GM21576 (cell line): ENCODE data around the gene PHACTR3.
"Not testable (repeated sequence)": the region's sequence is repeated elsewhere in the genome, so short reads cannot be mapped to it uniquely, and the experiment has no call there.

Experiments
- ATAC-seq: cut with Tn5 transposase; IDR thresholded peaks from one replicate; pipeline ENCODE4 v1.9.1; 2021; ENCODE audit warnings: mild to moderate bottlenecking, moderate library complexity; ENCODE audit not compliant: unreplicated experiment

The PHACTR3 gene

DNA sequence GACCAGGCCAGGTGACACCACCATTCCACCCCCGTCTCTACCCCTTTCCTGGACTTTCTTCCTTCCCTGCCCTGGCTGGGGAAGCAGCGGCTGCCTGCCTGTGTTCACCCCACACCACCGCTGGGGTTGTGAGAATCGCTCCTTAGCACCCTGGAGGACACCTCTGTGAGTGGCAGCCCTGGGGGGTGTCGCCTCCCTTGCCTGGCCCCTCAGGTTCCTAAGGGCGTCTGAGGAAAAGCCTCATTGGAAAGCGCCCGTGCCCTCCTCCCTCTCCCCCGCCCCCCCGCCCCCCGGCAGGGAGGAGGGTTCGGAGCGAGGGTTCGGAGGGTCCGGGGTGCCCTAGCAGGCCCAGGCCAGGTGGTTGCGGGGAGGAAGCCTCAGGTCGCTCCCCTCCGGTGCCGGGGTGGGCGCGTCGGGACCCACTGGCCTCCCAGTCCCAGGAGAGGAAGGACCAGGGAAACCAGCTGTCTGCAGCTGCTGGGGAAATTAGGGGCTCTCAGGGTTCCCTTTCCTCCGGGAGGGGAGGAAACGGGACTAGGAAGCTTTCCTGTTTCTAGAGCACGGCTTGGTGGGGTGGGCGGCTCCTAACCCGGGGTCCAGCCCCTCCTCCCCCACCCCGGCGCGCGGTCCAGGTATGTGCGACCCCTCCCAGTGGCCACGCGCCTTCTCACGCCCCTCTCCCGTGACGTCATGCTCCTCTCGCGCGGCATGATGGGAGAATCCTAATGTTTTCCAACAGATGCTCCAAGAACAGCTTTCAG lies at the start of gene PHACTR3:
PHACTR3 (plus strand) TSS at position 760 of the 761 bp plus-strand sequence. CDS start 475 bp downstream, outside the sequence.
- no peak for ATAC-seq

DNA sequence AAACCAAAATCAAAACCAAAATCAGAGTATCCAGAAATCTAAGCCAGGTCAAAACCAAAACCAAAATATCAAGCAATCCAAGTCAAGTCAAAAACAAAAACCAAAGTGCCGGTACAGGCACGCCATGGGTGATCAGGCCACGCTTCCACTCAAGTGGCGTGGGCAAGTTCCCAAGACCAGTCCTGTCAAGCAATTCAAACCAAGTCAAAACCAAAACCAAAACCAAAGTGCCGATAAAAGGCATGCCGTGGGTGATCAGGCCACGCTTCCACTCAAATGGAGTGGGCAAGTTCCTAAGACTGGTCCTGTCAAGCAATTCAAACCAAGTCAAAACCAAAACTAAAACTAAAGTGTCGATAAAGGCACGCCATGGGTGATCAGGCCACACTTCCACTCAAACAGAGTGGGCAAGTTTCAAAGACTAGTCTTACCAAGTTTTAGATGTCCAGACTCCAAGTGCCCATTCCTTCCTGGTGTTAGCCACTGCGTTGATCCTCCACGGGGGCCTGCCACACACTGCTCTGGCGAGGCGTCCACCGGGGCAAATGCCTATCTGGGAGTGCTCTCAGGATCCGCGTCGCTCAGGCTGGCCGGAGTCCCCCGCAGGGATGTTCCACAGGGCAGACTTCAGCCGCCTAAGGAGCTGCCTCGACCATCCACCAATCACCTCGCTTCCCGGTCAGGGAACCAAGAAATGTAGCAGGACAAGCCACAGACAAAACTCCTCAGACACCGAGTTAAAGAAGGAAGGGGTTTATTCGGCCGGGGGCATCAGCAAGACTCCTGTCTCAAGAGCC lies 46.4 kb upstream of the PHACTR3 start:
- ATAC-seq, result not testable (repeated sequence)

DNA sequence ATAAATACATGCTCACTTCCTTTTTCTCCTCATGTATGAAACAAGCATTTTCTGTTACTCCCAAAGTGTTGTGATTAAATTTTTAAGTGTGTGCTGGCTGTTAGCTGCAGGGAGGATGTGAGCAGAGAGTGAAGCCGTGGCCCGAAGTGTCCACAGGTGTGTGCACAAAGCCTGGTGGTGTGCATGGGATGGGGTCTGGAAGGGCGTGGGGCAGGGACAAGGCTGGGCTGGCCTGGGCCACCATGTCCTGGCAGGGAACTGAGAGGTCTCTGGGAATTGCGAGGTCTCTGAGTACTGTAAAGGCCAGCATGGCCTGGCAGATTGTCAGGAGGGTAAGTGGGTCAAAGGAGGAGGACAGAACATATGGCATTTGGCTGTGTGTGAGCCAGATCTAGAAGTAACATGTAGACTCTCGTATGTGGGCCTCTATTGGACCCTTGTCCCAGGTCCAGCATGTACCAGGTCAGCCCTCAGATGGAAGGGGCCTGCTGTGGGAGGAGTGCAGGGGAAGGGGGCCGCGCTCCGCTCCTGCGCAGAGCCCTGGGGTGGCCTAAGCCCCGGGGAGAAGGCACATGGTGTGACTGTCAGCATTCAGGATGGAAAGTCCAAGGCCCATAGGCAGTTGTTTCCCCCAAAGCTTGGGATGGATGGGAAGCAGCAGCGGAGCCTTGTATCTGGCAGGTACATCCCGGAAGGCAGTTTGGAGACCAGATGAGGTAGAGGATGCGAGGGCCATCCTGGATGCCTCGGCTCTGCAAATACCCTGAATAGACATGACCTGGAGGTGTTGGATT lies 45.1 kb upstream of the PHACTR3 start:
- ATAC-seq, result no peak

DNA sequence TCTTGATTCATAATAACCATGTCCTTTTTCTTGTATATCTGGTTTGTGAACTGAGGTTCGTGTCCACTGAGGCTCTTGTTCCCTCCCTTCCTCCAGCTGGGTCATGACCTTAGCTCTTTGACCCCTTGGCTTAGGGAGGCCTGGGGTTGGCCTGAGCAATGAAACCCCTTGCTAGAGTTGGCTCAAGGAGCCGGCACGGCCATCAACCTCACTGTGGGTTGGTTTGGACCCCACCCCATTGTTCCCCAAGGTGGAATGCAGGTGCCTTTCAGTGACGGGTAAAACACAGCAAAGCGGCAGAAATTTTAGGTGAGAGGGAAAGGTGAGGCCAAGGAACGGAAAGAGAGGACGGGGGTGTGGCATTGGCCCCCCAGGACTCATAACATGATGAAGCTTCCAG lies 44.5 kb upstream of the PHACTR3 start:
- ATAC-seq, result no peak

DNA sequence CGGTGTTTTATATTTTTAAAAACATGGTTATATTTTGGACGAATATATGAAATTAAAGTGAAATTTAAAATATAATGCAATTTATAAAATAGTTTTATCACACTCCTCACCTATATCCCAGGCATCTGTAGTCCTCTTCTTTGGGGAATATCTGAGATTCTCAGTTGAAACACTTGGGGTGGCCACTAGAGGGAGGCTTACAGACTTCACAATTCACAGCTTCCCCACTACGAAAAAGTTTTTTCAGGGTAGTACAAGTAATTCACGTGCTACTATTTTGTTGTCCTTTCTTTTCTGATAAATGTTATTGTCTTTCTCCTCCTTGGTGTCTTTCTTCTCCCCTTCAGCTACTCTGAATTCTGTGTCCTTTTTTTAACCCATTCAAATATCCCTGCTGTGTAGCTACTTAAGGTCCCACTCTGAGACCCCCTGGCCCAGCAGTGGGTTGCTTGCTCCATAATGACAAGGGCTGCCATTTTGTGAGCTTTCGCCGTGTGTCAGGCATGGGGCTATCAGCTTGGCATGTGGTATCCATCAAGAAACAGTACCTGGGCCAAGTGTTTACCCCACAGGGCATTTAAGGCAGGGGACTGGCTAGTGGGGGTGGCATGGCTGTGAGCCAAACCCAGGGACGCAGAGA lies 43.6 kb upstream of the PHACTR3 start:
- ATAC-seq, result no peak

DNA sequence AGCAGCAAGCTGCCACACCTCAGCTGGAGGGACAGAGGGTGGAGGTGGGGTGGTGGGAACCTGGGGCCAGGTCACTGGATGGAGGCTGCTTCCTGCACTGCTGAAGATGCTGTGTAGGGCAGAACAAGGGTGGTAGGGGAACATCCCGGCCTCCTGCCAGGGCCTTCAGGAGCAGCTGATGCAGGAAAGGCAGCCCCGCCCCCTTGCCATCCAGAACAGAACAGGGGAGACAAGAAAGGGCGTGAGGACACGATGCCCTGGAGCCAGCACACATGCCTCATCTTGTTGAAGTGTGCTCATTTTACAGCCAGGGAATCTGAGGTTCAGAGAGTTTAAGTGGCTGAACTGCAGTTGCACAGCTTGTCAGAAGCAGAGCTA lies 43.1 kb upstream of the PHACTR3 start:
- no peak for ATAC-seq

DNA sequence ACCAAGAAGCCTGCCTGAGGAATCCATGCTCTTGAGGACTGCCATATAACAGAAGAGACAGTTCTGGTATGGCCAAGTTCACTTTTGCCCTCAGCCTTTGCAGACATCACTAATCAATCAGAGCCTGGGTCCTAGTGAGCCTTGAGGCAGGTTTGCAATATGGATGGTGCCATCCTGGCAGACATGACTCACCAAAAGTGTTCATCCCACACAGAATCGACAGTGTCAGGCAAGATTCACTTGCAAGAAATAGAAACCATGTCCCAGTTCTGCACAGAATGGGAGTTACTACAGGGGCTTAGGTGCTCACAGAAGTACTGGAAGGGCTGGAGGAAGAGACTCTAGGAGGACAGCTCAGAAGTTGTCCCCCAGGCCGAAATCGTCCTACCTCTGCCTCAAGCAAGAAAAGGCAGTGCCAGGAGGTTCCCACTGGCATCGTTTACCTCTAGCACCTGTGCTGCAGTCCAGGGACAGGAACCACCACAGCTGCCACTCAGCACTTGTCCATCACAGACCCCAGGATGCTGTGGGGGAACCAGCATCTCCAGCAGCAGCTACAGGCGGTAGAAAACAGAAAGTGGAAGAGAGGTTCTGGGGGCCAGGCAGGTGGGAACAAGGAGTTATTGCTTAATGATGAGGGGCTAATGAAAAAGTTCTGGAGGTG lies 42.6 kb upstream of the PHACTR3 start:
- ATAC-seq, result no peak

DNA sequence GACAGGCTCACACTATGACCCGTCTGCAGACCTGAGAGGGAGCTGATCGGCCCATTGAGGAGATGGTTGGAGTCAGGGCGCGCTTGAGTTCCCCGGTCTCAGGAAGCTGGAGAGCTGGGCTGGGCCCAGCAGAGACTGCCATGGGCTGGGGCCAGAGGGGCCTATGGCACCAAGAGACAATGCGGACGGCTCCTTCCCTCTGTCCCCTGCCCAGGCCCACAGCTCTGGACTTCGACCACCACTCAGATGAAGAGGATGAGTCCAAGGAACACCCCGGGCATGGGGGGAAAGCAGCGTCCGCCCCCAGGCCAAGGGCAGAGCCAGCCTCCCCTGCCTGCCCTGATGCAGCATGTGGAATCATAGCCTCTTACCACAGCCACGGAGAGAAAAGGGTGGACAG lies 40.2 kb upstream of the PHACTR3 start:
- no peak for ATAC-seq

DNA sequence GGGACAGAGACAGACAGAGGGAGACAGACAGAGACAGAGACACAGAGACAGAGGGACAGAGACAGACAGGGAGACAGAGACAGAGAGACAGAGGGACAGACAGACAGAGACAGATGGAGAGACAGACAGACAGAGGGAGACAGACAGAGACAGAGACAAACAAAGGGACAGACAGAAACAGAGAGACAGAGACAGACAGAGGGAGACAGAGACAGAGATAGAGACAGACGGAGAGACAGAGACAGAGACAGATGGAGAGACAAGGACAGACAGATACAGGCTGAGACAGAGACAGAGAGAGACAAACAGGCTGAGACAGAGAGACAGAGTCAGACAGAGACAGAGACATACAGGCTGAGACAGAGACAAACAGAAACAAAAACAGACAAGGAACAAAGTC lies 39.4 kb upstream of the PHACTR3 start:
- no peak for ATAC-seq

DNA sequence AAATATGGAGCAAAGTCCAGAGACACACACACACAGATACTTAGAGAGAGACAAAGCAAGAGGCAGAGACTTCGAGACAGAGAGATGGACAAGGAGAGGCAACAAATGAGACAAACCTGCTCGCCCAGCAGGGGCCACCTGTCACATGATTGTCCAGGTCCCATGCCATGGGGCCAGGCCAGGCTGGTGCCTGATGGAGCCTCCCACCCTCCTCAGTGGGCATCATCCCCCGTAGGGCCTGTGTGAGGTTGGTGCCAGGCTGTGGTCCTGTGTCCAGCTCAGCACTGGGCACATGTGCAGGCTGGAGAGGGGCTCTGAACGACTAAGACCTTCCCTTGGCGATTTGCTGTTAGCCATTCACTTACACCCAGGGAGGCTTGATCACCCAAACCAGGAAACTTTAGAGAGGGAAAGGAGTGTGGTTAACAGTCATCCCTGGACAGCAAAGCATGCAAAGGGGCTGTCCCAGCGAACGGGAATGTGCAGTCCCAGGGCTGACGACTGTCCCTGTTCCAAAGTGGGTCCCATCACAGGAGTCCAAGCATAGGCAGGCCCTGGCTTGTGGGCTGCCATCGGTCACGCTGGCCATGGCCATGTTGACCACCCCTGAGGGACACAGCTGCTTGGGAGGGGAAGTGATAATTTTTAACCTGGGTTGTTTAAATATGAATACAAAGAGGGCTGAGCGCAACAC lies 38.4 kb upstream of the PHACTR3 start:
- no peak for ATAC-seq

DNA sequence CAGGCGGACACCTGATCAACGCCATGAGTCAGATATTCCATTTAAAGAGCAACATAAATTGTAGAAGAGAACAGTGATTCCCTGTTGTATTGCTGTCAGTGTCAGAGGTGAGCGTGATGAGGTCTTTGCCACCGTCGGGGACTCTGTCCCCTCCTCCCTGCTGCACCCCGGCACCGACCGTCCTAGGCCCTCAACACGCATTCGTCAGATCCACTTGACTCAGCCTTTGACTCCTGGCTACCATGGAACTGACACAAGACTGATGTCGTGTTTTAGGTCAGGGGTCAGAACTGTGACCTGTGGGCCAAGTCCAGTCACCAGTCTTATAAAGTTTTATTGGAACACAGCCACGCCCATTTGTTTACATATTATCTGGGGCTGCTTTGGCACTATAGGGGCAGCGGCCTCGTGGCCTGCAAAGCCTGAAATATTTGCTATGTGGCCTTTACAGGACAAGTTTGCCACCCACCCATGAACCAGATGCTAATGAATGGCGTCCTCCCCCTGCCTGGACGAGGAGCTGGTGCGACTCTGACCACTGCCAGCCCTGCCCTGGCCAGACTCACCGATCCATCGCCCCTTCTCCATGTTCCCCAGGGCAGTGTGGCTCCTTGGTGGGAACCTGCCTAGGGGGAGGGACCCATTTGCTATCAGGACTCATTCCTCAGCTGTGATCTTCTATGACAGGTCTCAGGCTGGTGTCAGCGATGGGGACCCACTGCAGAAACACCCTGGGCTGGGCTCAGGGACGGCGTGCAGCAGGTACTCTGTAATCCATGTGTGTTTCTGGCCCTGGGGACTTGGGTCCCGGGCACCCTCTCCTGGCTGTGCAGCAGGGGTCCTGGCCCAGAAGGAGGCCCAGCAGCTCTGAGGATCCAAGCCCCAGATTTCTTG lies 37.5 kb upstream of the PHACTR3 start:
- no peak for ATAC-seq

DNA sequence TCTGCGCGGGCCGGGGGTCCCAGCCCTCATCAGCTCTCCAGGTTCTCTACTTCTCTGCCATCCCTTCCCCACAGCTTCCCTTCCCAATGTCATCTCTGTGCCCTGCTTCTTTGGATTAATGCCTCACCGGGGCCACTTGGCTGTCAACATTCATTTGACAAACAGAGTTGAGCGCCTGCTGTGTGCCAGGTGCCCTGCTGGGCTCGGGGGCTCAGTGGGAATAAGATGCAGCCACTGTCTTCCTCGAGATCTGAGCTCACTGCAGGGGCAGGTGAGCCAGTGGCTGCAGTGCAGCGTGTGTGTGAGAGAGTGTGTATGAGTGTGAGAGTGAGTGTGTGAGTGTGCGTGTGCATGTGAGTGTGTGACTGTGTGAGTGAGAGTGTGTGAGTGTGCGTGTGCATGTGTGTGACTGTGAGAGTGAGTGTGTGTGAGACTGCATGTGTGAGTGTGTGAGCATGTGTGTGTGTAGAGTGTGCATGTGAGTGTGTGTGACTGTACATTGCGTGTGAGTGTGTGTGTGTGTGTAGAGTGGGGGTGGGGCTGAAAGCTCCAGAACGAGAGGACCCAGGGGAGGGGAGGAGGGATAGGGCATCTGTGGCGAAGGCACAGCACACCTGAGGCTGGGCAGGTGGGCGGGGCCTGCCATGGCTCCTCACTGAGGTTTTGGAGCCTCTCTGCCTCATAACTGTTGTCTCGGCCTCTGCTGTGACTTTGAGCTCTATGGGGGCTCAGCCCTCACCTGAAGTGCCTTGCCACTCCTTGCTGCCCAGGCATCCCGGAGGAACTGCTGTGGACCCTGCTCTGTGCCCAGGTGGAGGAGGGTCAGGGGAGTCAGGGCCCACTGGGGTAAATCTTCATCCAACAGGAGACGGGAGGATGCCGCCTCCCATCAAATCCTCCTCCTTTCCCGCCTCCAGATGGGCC lies 36.5 kb upstream of the PHACTR3 start:
- ATAC-seq, result no peak

DNA sequence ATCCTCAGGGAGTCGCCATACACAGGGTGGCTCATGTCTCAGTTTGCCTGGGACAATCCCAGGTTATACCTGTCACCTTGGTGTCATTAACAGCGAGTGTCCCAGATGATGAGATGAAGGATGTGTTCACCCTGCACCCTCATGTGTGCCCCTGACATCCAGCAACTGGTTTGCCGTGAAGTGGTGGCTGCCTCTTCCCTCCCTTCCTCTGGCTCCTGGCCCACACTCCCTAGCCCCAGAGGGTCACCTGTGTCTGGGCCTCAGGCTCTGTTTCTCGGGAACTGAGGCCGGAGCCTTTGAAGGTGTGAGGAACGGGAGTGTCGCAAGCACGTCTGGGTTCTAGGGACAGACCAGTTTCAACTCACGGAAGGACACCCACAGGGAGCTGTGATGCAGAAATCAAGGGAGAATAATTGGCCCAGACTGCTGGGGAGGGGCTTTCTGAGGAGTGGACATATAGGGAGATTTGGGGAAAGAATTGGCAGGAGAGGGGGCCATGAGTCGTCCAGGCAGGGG lies 35.8 kb upstream of the PHACTR3 start:
- no peak for ATAC-seq

DNA sequence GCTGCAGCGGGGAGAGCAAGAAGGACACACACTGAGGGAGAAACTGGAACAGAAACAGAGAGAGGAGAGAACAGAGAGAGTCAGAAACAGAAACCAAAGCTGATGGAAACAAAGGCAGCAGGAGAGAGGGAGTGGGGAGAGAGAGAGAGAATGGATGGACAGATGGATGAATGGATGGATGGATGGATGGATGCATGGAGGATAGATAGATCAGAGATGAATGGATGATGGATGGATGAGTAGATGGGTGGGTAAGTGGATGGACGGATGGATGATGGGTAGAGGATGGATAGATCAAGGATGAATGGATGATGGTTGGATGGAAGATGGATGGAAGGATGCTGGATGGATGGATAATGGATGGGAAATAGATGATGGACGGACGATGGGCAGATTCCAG lies 35.0 kb upstream of the PHACTR3 start:
- no peak for ATAC-seq

DNA sequence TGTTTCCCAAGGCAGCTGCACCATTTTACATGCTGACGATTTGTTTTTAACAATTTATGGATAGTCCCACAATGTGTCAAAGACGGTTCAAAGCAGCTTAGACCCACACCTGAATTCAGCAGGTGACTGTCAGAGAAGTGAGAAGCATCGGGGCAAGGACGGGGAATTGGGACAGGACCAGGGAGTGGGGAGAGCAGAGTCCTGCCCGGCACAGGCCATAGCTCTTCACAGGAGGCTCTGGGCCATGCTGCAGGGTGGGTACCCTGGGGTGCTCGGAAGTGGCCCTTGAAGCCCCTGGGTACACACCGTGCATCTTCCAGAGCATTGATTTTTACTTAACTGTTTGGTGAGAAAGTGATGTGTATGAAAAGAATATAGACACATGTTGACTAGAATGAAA lies 33.2 kb upstream of the PHACTR3 start:
- ATAC-seq, result no peak

DNA sequence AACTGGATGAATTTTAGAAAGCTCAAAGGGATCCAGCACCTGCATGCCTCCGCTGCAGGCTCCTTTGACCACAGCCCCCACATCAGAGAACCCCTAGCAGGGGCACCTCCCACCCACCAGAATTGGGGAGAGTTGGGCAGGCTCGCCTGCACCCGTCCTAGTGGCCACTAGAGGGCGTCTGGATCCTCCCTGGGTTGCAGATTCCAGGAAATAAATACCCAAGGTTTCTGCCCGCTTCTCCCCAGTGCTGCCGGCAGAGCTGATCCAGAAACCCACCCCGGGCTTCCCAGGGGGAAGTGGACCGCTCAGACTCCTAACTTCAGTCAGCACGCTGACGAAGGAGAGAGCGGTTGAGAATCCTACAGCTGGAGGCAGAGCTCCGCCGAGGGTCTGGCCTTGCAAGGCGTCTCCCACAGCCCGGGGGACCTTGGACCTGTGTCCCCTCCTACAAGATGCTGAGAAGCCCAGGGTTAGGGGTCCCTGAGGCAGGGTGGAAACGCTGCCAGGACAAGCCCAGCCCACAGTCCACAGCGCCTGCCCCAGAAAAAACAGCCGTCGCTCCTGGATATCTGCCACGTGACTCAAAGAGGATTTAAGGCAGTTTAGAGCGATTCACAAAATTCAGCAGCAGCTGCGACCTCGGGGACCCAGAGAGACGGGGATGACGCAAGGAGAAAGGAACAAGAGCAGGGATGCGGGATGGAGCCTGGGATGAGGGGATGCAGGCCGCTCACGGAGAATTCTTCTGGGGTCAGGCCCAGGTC lies 32.6 kb upstream of the PHACTR3 start:
- ATAC-seq, result no peak

DNA sequence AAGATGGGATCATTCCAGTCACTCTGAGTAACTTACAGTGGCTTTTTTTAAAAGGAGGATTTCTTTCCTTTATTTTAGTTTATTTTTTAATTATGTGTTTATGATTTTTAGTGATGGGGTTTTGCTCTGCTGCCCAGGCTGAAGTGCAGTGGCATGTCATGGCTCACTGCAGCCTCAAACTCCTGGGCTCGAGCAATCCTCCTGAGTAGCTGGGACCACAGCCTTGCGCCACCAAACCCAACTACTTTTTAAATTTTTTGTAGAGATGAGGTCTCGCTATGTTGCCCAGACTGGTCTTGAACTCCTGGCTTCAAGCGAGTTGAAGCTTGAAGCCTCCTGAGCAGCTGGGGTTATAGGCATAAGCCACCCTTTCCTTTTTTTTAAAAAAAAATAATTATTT lies 31.8 kb upstream of the PHACTR3 start:
- no peak for ATAC-seq
